NCI-H345 (cell line): ENCODE data around the gene INTS6.
A peak's percentile ranks its signal among the peaks of the same experiment; 100 is the strongest.
"Not testable (repeated sequence)": the region's sequence is repeated elsewhere in the genome, so short reads cannot be mapped to it uniquely, and the experiment has no call there.

Source experiments
- DNase-seq: peaks from one replicate; lab custom pipeline; 2025; lab: John Stamatoyannopoulos, UW

INTS6 gene

DNA sequence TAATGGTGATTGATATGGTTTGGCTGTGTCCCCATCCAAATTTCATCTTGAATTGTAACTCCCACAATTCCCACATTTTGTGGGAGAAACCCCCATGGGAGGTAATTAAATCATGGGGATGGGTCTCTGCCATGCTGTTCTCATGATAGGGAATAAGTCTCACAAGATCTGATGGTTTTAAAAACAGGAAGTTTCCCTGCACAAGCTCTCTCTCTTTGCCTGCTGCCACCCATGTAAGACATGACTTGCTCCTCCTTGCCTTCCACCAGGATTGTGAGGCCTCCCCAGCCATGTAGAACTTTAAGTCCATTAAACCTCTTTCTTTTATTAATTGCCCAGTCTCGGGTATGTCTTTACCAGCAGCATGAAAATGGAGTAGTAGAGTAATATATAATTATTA, 37.5 kb downstream of the INTS6 start:
- DNase-seq = not testable (repeated sequence)

- DNase-seq = no peak
Observed at GRCh38 chr13:51412431-51412830, 40.4 kb downstream of the INTS6 start.

GRCh38 chr13:51405176-51405575, 47.7 kb downstream of the INTS6 start:
- no peak for DNase-seq

DNA sequence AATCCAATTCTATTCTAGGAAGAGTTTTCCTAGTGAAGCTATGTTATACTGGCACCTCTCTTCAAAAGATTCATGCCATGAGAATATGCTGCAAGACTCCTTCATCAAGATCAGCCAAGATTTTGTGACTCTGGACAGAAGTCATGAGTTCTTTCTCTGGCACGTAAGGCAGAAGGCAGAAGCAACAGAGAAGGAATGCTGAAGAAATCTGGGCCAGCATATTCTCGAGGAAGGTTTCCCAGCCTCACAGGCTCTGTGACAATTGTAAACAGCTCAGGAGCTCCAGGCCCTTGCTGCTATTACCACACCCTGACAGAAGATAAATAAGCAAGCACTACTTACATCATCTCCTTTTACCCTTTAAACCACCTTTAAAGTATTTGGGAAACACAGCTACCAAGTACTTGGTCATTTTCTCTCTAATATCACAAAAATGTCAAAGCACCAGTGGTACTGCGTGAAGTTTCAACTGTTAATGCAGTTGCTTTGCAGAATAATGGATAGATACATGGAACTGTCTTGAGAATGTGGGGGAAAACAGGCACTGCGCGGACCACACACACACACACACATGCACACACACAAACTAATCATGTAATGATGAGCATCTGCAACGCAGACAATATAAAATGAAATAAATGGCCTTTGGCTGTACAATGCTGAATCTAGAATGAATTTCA, 55.4 kb downstream of the INTS6 start:
- no peak for DNase-seq

GRCh38 chr13:51396352-51396751, 56.5 kb downstream of the INTS6 start:
- no peak for DNase-seq

GRCh38 chr13:51394724-51395123, 58.1 kb downstream of the INTS6 start:
- no peak for DNase-seq

- no peak for DNase-seq
Observed at GRCh38 chr13:51385114-51385513, 67.7 kb downstream of the INTS6 start.

- peak; percentile 15 for DNase-seq
Observed at GRCh38 chr13:51380269-51380668, 72.6 kb downstream of the INTS6 start.

- no peak for DNase-seq
Observed at GRCh38 chr13:51373451-51373850, 79.4 kb downstream of the INTS6 start.

- no peak for DNase-seq
Observed at GRCh38 chr13:51371768-51372399, 81.0 kb downstream of the INTS6 start.

- no peak for DNase-seq
Observed at GRCh38 chr13:51370811-51371210, 82.0 kb downstream of the INTS6 start.

GRCh38 chr13:51370116-51370515, 82.7 kb downstream of the INTS6 start:
- no peak for DNase-seq

DNA sequence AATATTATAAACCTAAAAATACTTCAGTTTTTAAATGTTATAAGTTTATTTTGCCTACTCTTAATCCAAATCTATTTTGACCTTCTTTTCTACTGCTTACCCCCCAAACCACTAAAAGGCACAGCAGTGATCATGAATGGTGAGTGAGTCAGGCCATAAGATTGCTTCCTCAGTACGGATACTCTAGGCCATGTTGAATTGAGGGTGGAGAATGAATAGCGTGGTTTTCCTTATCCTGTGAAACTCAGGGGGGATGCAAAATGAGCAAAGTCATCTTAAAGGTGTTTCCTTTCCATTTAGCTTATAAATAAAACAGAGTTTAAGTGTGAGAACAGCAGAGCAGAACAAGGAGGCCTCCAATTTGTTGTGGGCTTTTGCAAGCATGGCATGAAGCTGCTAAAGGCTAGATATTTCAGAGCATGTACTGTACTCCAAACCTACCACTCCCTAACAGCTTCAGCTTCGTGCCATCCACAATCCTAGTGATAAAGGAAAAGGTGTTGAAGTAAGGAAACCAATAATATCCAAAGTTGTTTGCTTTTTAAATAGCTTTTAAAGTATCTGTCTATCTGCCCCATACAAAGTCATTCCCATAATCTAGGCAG, 88.3 kb downstream of the INTS6 start:
- no peak for DNase-seq

DNA sequence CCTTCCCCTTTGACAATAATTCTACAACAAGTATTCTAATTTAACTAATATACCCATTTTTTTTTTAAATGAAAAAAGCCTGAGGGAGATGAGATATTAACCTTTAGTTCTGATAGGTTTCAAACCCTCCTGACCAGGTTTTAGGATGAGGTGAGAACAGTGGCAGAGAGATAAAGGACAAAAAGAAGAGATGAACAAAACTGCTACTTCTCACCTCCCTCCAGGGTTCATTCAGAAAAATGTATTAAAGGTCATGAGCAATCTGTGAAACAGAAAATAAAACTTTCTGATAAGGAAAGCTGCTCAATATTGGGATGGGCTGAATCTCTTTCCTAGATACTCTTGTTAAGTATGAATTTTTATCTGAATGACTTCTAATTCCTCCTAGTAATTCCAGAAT, 89.2 kb downstream of the INTS6 start:
- no peak for DNase-seq

DNA sequence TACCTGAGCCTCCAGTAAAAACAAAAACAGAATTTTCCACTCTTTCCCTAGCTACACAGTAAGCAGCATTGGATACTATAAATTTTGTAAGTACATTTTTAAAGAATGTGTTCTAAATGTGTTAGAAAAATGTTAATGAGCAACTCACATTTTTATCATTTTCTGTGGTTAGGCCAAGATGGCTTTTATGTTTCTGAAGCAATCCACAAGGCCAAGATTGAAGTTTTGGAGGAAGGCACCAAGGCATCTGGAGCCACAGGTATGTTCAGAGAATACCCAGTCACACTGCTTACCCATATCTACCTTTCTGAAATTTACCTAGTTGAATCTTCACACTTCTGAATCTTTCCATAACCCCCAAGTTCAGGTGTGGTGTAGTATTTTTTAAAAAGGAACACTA, 91.7 kb downstream of the INTS6 start:
- DNase-seq = no peak

- DNase-seq = no peak
Observed at GRCh38 chr13:51360489-51360888, 92.3 kb downstream of the INTS6 start.

GRCh38 chr13:51359352-51359751, 93.5 kb downstream of the INTS6 start:
- no peak for DNase-seq

- DNase-seq = no peak
Observed at GRCh38 chr13:51357928-51358595, 94.8 kb downstream of the INTS6 start.

GRCh38 chr13:51355217-51355616, 97.6 kb downstream of the INTS6 start:
- no peak for DNase-seq

GRCh38 chr13:51349016-51349415, 103.8 kb downstream of the INTS6 start:
- DNase-seq = no peak

DNA sequence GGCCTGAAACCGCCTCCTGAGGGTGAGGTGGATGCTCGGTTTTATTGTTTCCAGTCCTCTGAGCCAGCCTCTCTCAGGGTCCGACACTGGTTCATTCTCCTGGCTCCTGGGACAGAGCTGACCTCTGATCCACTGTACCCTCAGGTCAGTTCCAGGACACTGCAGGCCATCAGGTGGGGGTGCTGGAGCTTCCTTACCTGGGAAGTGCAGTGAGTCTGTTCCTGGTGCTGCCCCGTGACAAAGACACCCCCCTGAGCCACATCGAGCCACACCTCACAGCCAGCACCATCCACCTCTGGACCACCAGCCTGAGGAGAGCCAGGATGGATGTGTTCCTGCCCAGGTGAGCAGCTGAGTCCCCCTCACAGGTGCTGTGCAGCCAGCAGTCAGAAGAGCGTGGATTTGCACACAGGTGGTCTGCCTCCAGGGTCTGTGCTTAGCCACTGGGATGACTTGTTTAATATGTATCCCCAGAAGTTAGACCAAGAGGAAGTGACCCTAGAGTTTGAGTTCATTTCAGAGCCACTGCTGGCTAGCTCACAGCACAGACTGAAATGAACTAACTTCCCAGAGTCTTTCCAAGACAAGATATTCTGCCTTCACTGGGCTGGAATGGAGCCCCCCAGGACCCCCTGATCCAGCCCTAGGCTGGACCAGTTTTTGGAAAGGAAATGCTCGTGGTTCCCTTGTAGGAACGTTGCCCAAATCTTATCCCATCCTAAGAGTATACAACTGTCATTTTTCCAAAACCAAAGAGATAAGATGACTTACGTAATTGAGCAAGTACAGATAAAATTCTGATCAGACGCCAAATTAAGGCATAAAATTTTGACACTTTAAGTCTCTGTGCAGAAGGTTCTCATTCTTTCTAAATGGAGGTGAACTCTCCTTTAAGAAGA, 104.5 kb downstream of the INTS6 start:
- no peak for DNase-seq

DNA sequence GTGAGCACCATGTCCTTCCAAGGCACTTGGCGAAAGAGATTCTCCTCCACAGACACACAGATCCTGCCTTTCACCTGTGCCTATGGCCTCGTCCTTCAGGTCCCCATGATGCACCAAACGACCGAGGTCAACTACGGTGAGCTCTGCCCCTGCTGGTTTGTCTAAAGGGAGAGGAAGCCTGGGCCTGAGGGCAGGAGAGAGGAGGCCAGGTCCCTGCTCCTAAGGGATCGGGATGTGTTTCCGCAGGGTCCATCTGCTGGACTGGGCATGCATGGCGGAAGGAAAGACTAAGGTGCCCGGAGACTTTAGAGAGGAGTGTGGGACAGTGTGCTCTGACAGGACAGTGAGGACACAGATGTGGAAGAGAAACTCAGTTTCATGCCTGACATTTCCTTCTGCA, 105.7 kb downstream of the INTS6 start:
- DNase-seq = no peak
